Activated T-cell treated with anti-CD3 and anti-CD28 coated beads, Interleukin-2, amount 50 U/mL, for 1 hour (primary cell): ENCODE measurements around the gene PRKRIP1.
"Not testable (repeated sequence)": the region's sequence is repeated elsewhere in the genome, so short reads cannot be mapped to it uniquely, and the experiment has no call there.

ENCODE experiments used
- DNase-seq: peaks from one replicate; pipeline ENCODE4 v3.0.0-alpha.2; 2020

Gene PRKRIP1

DNA sequence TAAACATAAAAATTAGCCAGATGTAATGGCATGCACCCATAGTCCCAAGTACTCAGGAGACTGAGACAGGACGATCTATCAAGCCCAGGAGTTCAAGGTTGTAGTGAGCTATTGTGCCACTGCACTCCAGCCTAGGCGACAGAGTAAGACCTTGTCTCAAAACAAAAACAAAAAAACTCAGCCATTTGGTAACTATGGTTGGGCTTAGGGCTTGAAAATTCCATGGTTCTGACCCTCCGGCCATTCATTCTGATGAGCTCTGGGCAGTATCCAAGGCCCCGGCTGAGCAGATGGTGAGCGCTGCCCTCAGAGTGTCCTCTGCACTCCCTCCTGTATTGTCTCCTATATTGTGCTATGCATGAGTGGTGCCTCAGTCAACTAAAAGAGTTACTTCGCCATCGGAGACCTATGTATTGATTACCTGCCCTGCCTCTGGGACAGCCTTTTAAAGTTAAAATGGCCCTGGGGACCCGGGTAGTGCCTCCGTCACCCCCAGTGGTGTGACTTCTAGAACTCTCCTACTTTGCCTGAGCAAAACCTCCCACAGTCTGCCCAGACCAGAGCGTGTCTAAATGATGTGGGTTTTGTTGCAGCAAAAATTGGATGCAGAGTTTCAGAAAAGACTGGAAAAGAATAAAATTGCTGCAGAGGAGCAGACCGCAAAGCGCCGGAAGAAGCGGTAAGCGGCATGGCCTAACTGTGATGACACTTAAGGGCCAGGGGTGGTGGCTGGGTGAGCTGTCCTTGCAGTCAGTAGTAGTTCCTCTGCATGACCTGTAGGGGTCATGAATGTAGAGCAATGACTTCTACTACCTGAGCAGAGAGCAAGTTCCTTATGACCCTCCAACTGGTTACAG lies 8.1 kb downstream of the PRKRIP1 start:
- DNase-seq: peak; percentile 41

DNA sequence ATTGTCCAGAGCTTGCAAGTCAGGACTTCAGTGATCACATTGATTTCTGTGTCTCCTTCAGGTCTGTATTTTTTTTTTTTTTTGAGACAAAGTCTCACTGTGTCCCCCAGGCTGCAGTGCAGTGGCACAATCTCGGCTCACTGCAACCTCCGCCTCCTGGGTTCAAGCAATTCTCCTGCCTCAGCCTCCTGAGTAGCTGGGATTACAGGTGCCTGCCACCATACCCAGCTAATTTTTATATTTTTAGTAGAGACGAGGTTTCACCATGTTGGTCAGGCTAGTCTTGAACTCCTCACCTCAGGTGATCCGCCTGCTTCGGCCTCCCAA lies 8.7 kb downstream of the PRKRIP1 start:
- DNase-seq: not testable (repeated sequence)

DNA sequence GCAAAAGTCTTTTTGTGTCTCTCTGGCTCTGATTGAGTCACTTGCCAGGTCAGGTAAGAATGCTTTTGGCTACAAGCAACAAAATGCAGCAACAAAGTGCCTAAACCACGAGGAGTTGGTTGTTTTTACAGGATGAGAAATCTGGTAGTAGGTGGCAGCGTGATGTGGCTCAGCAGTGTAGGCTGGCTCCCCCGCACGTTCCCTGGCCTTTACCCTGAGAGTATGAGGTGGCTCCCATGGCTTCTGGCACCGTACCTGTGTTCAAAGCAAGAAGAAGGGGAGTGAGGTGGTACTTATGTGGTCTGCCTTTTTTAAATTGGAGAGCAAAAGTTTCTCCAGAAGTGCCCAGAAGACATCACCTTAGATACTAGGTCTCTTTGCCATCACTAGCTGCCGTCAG lies 11.7 kb downstream of the PRKRIP1 start:
- DNase-seq: no peak

DNA sequence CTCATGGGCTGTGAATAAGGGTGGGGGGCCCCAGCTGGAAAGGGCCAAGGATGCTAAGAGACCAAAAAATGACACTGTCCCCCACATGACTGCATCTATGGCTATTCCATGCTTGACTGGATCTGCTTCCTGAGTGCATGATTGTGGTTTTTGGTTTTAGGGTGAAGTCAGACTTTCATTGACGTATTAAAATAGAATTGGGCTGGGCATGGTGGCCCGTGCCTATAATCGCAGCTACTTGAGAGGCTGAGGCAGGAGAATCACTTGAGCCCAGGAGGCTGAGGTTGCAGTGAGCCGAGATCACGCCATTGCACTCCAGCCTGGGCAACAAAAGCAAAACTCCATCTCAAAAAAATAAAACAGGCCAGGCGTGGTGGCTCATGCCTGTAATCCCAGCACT lies 12.4 kb downstream of the PRKRIP1 start:
- not testable (repeated sequence) for DNase-seq

DNA sequence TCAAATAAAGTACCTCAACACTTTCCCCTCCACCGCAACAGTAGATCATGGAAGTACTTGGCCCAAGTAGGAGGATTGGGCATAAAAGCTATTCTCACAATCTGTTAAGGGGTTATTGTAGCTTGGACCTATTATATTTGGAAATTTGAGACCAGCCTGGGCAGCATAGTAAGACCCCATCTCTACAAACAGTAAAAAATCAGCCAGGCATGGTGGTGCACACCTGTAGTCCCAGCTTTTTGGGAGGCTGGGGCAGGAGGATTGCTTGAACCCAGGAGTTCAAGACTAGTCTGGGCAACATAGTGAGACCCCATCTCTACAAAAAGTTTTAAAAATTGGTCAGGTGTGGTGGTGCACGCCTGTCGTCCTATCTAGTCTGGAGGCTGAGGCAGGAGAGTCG lies 13.2 kb downstream of the PRKRIP1 start:
- no peak for DNase-seq

DNA sequence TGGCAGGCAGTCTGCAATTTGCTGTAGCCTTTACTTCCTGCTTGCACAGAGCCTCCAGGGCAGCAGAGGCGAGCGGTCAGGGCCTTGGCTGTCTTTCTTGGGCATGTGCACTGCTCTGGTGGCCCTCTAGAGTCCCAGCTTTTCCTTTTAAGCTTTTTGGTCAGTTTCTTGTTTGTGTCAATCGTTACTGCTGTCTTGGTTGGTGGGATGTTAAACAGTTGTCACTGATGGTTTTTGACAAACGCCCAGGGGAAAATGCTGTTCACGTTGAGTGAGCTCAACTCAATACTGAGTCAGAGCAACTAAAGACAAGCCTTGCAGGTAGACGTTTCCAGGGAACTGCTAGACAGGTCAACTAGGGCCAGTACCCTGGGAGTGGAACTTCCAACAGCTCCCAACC lies 14.0 kb downstream of the PRKRIP1 start:
- DNase-seq: no peak

DNA sequence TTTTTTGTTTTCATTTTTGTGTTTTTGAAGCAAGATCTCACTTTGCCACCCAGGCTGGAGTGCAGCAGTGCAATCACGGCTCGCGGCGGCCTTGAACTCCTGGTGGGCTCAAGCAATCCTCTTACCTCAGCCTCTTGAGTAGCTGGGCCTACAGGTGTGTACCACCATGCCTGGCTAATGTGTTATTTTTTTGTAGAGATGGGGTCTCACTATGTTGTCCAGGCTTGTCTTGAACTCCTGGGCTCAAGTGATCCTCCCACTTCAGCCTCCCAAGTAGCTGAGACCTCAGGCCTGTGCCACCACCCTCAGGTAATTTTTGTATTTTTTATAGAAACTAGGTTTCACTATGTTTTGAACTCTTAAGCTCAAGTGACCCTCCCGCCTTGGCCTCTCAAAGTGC lies 14.8 kb downstream of the PRKRIP1 start:
- DNase-seq: no peak

DNA sequence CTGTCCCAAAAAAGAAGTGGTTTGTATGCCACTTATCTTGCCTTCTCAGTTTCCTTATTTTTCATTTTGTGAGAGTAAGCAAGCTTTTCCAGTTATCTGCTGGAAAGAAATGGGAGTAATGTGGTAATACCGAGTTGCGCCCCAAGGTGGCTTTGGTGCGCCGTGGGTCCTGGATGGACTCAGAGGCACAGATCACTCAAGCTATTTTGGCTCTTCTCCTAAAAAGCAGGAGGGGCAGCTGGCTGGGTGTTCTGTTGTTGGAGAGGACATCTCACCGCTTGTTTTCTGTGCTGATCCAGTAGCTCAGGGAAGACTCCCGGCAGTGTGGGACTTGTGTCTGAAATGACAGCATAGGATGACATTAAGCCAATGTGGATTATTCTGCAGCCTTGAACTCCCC lies 16.4 kb downstream of the PRKRIP1 start:
- DNase-seq: peak; percentile 67

DNA sequence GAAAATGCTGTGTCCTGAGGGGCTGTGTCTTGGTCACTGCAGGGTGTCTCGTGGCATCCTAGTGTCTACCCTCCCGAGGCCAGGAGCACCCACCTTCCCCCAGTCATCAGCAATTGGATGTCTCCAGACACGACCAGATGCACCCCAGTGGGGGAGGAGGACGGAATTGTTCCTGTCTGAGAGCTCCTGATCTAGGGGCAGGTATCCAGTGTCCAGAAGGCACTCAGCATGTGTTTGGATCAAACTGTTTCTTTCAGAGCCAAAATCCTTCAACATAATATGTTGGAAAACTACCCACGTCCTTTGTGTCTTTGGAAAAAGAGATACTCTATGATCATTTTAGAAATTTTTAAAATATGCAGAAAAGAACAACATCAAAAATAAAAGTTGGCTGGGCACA lies 16.9 kb downstream of the PRKRIP1 start:
- no peak for DNase-seq

DNA sequence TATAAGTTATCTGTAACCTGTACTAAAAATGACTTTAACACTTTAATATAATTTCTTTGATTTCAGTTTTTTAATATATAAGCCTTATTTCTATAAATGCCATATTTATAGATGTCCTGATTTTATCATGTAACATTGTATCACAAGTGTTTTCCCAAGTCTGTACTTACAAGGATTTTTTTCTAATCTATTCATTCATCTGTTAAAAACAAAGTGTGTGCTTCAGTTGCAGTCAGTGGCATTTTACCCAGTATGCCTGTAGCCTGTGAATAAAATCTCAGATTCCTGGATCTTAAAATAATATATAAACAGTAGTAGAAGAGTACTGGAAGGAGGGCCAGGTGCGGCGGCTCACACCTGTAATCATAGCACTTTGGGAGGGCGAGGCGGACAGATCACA lies 17.4 kb downstream of the PRKRIP1 start:
- DNase-seq: no peak

DNA sequence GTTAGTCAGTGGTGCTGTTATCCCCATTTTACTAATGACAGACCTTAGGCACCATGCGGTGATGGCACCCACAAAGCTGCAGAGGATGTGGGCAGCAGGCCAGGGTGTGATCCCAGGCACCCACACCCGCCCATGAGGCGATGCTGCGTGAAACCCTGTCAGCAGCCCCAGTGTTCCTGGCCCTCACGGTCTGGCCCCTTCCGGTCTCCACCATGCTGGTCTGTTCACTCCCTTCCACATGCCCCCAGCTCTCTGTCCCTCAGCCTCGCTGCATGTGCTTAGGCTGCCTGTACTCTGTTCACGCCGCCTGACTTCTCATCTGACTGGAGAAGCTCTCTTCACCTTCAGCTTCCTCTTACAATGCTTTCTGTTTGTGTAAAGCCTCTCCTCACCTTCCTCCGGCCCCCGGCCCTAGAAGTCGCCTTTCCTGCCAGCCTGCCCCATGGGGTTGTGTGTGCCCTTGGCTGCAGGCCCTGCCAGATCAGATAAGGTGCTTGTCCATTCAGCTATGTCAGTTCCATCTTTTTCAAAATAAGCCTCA lies 19.6 kb downstream of the PRKRIP1 start:
- DNase-seq: peak; percentile 58

DNA sequence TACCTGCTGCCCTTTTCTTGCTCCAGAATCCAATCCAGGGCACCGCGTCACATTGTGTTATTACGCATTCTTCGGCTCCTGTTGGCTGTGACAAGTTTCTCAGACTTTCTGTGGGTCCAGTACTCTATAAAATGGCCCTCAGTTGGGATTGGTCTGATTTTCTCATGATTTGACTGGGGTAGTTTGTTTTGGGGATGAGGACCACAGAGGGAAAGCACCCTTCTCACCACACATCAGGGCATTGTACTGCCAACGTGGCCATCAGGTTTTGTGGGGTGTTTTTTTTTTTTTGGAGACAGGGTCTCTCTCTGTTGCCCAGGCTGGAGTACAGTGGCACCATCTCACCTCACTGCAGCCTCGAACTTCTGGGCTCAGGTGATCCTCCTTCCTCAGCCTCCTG lies 20.2 kb downstream of the PRKRIP1 start:
- DNase-seq: no peak

DNA sequence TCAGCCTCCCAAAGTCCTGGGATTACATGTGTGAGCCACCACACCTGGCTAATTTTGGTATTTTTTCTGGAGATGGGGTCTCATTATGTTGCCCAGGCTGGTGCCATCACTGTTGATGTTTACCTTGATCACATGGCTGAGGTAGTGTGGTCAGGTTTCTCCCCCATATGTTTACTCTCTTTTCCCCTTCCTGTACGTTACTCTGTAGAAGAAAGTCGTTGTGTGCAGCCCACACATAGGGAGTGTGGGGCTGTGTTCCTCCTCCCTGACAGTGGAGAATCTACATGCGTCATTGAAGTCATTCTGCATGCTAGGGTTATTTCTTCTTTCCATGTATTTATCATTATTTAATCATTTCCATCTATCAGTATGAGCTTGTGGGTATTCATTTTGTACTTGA lies 20.9 kb downstream of the PRKRIP1 start:
- DNase-seq: no peak

DNA sequence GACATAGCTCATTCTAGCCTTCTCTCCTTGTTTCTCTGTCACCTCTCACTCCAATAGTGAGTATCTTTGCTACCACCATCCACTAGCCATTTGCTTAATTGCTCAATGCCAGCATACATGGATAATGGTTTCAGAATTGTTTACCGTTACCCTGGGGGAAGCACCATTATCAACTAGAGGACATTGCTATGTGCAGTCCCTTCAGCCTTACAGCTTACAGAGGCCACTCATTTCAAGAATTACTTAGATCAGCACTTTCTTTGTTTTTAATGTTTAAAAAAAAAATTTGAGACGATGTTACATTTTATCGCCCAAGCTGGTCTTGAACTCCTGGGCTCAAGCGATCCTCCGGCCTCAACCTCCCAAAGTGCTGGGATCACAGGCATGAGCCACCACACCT lies 22.4 kb downstream of the PRKRIP1 start:
- no peak for DNase-seq

DNA sequence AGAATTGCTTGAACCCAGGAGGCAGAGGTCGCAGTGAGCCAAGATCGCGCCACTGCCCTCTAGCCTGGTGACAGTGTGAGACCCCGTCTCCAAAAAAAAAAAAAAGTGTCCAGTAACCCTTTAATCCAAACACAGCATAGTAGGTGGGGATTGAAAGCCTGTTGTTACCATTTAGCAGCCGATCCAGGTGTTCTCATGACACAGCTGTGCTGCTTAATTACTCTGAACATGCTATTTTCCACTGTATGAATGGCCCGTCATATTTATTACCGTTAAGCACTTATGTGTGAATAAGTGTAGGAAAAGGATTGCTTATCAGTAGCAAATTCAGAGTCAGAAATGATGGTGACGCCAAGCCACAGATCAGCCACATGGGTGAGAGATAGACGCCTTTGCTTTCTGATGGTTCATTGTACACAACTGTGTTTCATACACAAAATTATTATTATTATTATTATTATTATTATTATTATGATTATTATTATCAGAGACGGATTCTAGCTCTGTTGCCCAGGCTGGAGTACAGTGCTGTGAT lies 25.6 kb downstream of the PRKRIP1 start:
- no peak for DNase-seq

DNA sequence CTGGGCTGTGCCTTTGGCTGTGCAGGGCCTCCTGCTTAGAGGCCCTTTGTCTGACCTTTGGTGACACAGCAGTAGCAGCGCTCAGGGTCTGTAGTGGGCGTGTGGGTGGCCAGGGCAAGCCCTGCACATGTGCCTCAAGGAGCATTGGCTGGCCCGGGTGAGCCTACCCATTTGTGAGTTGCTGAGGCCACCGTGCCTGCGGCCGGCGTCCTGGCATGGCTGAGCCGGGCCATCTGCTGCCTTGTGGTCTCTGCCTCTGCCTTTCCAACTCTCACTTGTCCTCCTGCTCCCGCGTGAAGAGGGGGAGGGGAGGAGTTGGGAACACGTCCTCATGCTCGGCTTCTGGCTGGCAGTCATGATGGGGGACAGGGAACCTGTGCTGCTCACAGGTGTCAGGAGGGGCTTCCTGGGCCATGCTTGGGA lies 28.0 kb downstream of the PRKRIP1 start:
- no peak for DNase-seq

DNA sequence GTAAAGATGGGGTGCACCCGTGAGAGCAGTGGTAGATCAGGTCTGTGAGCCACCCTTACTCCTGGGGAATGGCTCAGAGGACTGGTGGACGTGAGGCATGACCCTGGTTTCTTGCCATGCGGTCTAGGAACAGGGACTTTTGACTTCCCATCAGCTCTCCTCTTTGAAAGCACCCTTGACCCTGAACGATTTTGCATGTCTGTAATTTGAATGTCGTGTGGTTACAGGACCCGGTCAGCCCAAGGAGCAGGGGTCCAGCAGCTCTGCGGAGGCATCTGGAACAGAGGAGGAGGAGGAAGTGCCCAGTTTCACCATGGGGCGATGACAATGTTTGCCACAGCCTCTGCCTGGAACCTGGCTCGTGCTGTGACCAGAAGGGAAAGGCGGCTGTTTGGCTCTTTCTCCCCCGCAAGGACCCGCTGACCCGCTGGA lies 28.6 kb downstream of the PRKRIP1 start:
- no peak for DNase-seq

DNA sequence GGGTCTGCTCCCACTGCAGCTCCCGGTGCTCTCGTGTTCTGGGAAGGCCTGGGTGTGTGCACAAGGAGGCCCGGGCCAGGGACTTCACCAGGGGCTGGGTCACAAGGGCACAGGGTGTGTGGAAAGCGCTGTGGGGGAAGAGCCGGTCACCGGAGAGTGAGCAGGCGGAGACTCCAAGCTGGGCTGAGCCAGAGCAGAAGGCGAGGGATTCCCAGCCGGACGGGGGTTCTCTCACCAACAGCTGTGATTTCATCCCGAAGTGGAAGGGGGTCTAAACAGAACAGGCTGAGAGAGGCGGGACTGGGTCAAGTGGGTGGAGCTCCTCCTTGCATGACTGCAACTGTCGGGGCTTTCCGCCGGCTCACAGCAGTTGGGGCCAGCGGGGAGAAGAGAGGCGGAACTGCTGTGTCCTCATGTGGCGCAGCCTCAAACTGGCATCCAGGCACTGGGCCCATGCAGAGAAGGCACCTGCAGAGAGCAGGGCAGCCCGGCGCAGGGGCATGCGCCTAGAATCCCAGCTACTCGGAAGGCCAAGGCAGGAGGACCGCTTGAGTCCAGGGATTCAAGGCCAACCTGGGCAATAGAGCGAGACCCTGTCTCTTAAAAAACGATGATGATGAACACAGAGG lies 29.6 kb downstream of the PRKRIP1 start:
- DNase-seq: peak; percentile 83

DNA sequence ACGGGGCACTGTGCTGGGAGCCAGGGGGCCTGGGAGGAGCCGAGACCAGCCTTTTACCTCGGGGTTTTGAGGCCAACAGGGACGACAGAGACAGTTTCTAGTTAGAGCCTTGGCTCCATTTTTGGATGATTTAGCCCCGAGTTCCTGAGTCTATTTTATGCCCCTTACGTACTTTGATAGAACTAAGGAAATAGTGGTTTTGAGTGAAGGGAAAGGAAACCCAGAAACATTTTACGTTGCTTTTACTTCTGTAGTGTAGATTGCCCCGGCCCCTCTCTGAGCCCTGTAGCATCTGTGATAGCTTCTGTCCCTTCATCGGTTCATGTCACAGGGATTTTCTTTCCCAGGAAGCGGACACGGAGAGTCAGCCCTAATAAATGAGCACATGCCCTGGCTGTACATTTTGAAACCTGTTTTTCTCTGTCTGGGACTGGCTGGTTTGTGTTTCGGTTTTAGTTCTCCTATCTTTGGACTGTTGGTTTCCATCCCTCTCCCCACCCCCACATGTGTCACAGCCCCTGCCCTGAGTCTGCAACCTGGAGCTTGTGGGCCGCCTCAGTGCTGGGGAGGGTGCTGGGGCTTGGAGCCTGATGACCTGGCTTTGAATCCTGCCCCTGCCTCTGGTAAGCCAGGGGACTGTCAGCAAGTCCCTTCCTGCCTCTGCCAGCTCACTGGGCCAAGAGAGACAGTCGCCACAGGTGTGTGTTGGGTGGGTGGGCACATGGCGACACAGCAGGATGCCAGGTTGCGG lies 30.3 kb downstream of the PRKRIP1 start:
- DNase-seq: peak; percentile 69

DNA sequence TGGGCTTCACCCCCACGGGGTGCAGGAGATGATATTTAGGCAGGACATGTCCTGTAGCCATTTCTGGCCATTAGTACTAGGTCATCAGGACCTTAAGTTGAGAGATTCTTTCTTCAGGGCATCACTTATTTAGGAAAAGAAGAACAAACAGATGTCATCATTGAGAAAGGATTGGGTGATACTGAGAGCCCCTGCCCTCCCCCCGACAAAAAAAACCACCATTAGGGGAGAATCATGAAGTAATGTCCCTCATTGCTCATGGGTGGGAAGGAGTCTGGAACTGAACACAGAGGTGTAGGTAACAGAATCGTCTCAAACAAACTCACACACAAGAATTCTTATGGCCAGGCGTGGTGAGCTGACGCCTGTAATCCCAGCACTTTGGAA lies 30.8 kb downstream of the PRKRIP1 start:
- DNase-seq: no peak

DNA sequence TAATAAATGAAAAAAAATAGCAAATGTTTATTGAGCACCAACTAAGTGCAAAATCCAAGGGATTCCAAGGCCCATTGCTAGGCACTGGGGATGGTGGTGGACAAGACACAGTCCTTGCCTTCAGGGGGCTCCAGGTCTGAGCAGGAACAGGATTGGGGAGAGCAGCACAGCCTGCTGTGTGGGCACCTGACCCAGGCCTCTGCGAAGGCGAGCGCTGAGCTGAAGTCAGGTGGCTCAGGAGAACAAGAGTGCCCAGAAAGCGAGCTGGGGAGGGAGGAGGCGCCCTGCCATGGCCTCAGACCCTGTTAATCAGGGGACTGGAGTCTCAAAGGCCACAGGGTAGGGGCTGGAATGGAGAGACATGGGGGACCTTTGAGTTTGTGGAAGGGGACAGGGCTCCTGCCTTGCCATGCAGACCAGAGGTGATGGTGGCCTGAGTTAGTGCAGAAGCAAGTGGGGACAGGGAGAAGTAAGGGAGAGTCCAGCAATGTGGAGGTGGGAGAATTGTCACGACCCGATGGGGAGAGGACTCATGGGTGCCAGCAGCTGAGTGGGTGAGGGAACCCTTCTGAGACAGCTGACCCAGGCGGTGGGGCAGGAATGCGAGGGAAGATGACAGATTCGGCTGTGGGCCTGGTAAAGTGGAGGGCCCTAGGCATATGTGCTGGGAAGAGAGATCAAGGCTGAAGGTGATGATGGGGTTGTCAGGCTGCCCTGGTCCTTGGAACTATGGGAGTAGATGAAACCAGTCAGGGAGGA lies 33.2 kb downstream of the PRKRIP1 start:
- DNase-seq: no peak

DNA sequence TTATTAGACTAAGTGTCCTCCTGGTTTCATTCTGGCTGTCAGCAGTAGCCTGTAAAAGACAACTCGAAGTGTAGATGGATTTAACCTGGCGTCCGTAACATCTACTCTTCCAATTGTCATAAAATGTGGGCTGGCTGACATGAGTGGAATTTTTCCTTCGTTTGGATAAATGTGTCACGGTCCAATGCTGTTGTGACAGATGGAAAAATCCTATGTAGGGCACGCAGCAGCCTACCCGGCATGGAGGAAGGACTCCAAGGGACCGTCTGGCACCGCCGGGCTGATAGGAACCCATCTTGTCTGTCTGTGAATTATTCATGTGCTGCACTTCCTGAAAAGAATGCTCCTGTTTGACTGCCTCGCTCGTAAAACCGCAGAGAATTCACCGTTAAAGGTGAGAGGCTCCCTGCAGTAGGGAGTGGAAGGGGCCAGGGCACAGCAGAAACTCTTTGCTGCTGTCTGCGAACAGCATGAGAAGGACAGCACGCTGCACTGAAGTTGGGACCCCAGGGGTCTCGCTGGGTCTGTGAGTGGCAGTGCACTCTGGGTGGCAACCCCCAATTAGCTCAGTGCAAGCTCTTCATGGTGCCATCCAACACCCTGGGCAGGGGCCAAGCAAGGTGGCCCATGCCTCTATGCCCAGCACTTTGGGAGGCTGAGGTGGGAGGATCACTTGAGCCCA lies 35.6 kb downstream of the PRKRIP1 start:
- peak; percentile 69 for DNase-seq
